SK-N-SH (cell line): ENCODE data around the gene WDR27.

Experiments
- CTCF ChIP-seq: fragments of 200-600 bp; sonication (generic); IDR thresholded peaks from 2 replicates; pipeline ENCODE4 v1.6.1; 2017; ENCODE audit warnings: antibody characterized with exemption, mild to moderate bottlenecking, moderate library complexity
- EP300 ChIP-seq, 2 experiments: IDR thresholded peaks; 2 replicates each; pipeline versions ENCODE4 v1.4.0 to v1.6.1; 2012; ENCODE audit warnings: borderline replicate concordance in 1 of 2, low read depth in 1 of 2, low read length in 1 of 2
- GABPA ChIP-seq: IDR thresholded peaks from 2 replicates; pipeline ENCODE4 v1.4.0; 2012; ENCODE audit warnings: low read depth, mild to moderate bottlenecking
- NFIC ChIP-seq: IDR thresholded peaks from 2 replicates; pipeline ENCODE4 v1.4.0; 2012; ENCODE audit warnings: borderline replicate concordance
- RFX5 ChIP-seq: IDR thresholded peaks from 2 replicates; pipeline ENCODE4 v1.6.1; 2012; ENCODE audit warnings: mild to moderate bottlenecking, improper control_type of control experiment, low read length
- USF2 ChIP-seq: fragments of 150-350 bp; IDR thresholded peaks from 2 replicates; pipeline ENCODE4 v1.6.1; 2017; ENCODE audit warnings: antibody characterized with exemption, low read length, low read depth, borderline replicate concordance

GRCh38 chr6:169640351-169640852 is 61.4 kb downstream of the WDR27 start:
- TF ChIP-seq RFX5 (no peak), USF2 (no peak), CTCF (no peak), NFIC (no peak), GABPA (no peak), EP300 (IDR thresholded peaks at IDR 0.05; ENCODE audit: borderline replicate concordance in 1 of 2, low read depth in 1 of 2, low read length in 1 of 2) (no peak)
